GM10266 (cell line): ENCODE measurements around the gene P2RX6.
"Not testable (repeated sequence)": the region's sequence is repeated elsewhere in the genome, so short reads cannot be mapped to it uniquely, and the experiment has no call there.

Experiments
- DNase-seq: peaks from one replicate; pipeline ENCODE4 v3.0.0; 2012; ENCODE audit errors: extremely low spot score
- CTCF ChIP-seq: IDR thresholded peaks from 2 replicates; pipeline ENCODE4 v1.5.1; 2012; ENCODE audit warnings: mild to moderate bottlenecking, low read depth; ENCODE audit not compliant: control insufficient read depth, insufficient read depth; ENCODE audit errors: missing control alignments

Gene P2RX6

GRCh38 chr22:21032868-21033688, 18.1 kb downstream of the P2RX6 start:
- DNase-seq, result no peak
- TF ChIP-seq CTCF, result no peak

- DNase-seq, result no peak
- TF ChIP-seq CTCF, result no peak
Observed at GRCh38 chr22:21033895-21034294, 18.9 kb downstream of the P2RX6 start.

DNA sequence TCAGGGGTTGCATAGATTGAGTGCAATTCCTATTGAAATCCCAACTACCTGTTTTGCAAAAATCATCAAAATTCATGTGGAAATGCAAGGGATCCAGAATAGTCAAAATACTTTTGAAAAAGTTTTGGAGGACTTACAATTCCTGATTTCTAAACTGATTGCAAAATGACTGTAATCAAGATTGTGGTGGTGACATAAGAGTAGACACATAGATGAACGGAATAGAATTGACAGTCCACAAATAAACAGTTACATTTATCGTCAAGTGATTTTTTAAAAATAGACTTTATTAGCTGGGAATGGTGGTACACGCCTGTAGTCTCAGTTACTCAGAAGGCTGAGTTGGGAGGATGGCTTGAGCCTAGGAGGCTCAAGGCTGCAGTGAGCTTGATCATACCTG, 20.0 kb downstream of the P2RX6 start:
- no peak for DNase-seq
- TF ChIP-seq CTCF, result no peak

- TF ChIP-seq CTCF, result no peak
- no peak for DNase-seq
Observed at GRCh38 chr22:21038405-21038804, 23.4 kb downstream of the P2RX6 start.

DNA sequence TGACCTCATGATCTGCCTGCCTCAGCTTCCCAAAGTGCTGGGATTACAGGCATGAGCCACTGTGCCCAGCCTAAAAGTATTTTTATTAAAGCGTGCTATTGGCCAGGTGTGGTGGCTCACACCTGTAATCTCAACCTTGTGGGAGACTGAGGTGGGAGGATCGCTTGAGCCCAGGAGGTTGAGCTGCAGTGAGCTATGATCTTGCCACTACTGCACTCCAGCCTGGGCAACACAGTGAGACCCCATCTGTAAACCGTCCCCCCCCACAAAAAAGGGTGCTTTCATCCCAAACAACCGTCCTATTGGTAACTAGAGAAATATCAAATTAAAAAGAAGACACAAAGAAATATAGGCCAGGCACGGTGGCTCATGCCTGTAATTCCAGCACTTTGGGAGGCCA, 24.2 kb downstream of the P2RX6 start:
- not testable (repeated sequence) for DNase-seq

DNA sequence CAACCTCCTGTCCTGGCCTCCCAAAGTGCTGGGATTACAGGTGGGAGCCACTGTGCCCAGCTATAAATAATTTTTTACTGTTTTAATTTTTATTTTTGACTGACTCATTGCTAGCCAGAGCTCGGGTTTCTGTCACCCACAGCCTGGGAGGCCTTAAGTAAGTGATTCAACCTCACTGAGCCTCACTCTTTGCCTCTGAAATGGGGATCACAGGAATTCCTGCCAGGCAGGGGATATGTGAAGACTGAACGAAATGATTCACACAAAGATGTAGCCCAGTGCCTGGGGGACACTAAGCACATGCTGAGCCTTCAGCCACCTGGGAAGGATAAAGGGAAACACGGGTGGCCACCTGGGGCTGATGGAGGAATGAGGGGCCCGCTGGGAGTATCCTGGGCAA, 27.0 kb downstream of the P2RX6 start:
- no peak for DNase-seq
- no peak for TF ChIP-seq CTCF

GRCh38 chr22:21042978-21043859, 28.3 kb downstream of the P2RX6 start:
- no peak for TF ChIP-seq CTCF
- DNase-seq, result no peak
